Ammon's horn (tissue), 1 donor: ENCODE data around the gene ME3.

Experiments
- DNase-seq: peaks from one replicate; pipeline ENCODE4 v3.0.0-alpha.2; 2016; ENCODE audit warnings: low spot score

The ME3 gene

DNA sequence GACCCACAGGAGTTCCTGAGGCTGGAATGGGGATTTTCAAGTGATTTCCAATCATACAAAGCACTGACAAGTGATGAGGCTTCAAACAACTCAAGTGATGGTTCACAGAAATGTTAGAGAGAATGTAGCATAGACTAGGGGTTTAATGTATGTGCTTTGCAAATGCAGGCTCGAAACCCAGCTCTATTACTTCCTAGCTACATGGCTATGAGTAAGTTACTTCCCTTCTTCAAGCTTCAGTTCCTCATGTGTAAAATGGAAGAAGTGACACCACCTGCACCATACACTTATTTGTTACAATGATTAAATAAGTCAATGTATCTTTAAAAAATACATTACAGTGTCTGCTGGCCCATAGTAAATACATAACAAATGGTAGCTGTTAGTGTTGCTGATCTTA is 158.0 kb downstream of the ME3 start:
- DNase-seq: no peak

DNA sequence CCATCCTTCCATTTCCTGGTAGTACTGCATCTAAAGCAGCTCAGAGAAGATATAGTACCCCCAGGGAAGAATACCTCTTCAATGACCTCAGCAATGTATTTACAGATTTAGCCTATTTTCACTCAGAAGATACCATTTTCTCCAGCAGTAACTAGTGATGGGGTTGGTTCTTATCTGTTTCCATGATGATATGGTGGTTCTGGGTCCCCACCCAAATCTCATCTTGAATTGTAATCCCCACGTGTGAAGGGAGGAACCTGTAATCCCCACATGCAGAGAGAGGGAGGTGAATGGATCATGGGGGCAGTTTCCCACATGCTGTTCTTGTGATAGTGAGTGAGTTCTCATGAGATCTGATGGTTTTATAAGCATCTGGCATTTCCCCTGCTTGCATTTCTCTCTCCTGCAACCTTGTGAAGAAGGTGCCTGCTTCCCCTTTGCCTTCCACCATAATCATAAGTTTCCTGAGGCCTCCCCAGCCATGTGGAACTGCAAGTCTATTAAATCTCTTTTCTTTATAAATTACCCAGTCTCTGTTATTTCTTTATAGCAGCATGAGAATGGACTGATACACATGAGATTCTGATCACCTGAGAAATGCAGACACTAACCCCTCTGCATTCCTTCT is 158.6 kb downstream of the ME3 start:
- no peak for DNase-seq

DNA sequence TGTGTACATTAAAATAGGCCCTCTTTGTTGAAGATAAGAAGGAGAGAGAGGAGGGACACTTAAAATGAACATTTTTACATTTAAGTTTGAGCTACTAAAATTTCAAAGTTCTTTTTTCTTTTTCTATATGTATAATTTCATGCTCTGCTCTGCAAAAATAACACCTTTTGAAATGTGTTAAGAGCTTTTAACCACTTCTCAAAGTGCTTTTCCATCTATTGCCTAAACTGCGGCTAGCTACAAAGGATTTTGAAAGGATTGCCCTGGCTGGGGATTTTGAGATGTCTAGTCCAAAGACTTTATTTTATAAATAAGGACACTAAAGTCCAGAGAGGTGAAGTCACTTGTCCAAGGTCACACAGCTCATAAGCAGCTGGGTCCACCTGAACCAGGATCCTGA is 159.3 kb downstream of the ME3 start:
- no peak for DNase-seq

DNA sequence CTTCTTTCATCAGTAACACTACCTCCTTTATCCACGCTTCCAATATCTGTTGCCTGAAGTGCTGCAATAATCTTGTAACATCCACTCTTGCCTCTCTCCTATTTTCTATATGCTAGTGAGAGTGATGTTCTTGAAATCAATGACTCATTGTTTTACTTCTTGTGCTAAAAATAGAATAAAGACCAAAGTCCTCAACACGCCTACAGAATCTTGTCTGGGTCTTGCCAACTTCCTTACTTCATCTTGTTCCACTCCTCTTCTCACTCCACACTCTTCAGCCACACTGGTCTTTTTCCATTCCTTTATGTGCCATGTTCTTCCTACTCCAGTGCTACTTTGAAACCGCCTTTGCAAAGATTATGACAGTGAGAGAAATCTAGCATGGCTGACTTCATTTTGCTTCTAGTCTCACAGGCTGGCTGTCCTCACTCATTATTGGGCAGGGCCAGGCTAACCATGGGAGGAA is 161.3 kb downstream of the ME3 start:
- DNase-seq: no peak

DNA sequence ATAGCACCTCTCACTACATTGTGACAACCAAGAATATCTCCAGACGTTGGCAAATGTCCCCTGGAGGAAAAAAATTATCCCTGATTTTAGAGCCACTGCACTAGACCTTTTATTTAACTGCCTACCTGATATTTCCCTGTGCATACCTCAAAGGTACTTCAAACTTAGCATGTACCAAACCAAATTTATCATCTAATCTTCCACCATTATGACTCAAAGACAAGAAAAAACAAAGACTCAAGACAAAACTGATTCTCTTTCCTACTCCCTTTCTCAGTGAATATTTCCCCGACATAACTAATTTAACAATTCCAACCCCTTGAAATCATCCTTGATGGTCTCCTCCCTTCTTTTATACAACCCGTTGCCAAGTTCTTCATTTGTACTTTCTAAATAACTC is 161.7 kb downstream of the ME3 start:
- DNase-seq: no peak

DNA sequence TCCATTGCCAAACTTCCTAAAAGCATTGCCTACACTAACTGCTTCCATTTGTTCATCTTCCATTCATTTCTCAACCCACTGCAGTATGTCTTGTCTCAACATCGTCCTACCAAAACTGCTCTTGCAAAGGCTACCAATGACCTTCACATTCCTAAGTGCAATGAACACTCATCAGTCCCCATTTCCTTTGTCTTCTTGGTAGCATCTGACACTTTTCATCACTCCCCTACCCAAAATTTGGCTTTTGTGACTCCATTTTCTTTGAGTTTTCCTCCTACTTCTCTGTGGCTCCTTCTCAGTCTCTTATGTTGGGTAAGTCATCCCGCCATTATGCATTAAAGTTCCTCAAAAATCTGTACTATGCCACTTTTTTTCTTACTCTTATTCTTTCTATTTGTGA is 162.3 kb downstream of the ME3 start:
- no peak for DNase-seq

DNA sequence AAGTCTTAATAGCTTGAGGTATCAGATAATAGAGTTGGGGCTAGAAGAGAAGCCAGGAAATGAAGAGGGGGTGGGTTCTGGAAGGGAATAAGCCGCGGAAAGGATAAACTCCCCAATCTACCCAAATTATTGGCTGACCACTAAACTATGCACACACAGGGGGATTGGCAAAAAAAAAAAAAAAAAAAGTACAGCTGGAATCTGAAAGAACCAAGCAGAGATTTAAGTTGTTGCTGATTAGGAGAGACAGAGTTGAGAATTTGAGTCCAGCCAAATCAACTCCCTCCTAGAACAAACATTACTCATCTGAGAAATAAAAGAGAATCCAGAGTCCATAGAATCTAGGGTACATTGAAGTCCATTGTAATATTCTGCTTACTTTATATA is 162.8 kb downstream of the ME3 start:
- DNase-seq: no peak

DNA sequence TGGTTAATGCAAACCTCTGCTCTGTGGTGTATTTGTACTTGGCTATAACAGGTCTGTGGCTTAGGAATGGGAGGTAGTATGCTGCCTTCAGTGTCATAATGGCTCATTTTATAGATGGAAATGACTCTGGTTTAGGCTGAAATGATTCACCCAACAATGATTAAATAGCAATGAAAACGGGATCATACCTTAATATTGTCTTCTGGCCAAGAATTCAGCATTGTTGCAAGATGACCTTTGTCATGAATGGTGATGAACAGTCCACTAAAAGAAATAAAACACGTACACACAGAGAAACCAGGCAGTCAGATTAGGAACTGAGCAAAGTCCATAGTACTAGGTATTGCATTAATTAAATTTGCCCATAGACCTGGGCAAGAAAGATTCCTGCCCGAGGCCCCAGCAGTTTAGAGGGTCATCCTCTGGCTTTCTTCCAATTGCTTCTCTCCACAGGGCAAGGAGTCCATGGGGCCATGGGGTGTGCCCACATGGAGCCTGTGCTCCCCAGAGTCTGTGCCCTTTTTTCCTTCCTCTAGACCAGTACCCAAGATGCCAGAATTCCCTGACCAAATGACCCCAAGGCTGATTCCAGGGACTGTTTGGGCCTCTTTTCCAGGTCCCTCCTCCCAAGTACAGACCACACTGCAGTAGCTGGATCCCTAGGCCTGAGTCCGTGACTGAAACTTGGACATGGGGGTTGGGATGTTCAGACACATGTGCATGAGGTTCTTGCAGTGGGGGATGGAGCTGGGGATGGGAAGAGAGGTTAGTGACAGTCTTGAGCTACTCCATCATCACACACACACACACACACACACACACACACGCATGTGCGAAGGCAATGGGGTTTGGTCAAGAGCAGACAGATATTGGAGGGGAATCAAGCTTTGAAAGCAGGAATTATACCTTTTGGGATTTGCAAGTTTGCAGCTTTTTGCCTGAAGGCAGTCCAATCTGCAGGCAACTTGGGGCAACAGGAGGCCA is 163.5 kb downstream of the ME3 start:
- DNase-seq: no peak

DNA sequence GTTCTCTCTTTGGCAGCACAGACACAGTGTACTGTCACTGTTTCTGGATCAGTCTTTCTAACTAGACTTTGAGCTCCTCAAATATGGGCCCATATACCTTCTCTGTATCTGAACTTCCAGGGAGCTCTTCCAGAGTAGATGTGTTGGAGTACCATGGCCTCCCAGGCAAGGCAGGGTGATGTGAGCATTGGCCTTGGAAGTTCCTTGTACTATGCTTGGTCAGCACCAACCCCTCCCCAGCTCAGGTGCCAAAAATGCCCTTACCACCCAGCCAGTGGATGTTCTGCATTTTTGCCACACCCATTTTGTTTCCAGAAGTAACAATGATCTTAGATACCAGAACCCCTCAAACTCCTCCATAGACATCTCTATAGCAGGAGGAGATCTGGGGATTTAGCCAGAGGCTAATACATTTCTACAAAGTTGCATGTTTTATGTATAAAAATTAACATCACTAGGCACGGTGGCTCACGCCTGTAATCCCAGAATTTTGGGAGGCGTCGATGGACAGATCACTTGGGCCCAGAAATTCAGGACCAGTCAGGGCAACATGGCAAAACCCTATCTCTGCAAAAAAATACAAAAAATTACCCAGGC is 165.1 kb downstream of the ME3 start:
- no peak for DNase-seq

DNA sequence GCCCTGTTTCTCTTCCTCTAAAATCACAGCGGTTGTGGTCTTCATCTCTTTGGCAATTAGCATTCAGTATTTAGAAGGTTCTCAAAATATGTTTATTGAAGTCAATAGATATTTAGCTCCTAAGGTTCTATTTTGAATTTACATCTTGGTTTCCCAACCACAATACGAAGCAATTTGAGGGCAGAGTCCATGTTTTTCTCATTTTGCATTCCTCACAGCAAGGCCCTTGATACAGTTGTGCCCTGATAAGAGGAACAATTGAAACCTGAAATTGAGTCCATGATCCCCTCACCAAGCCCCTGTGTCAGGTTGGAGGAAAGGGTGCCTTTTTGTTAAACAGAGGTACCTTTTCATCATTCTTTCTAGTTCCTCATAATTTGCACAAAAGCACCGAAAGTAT is 166.2 kb downstream of the ME3 start:
- DNase-seq: no peak

DNA sequence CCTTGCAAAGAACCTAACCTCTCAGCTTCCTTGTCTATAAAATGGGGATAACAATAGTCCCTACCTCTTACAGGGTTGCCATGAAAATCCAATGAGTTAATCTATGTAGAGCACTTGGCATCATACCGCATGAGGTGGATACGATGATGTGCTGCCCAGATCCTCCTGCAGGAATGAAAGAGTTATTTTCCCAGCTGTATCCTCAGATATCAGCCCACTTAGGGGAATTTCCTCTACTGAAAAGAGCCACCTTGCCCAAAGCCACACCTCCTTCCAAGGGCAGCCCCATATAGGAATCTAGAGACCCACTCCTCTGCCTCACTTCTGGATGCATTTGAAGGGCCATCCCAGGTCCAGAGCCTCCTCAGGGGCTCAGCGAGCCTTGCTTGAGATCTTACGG is 169.3 kb downstream of the ME3 start:
- DNase-seq: no peak

DNA sequence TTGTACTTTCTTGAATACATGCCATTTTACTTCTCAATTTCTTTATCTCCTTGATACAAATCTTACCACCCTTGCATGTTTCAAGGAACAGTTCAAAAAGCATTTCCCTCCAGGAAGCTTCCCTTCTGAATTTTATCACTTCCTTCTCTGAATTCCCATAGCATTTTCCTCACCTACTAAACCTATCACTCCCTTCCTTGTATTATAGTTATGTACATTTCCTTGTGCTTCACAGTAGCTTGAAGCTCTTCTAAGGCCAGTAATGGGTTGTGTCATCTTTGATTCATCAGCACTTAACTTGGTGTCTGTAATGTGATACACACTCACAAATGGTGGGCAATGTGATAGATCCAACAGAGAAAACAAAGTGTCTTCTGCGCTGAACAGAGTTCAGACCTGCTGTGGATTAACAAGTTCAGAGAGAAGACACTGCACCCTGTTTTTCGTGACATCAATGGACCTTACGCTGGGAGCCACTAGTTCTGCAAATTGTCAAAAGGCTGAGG is 170.2 kb downstream of the ME3 start:
- DNase-seq: no peak

DNA sequence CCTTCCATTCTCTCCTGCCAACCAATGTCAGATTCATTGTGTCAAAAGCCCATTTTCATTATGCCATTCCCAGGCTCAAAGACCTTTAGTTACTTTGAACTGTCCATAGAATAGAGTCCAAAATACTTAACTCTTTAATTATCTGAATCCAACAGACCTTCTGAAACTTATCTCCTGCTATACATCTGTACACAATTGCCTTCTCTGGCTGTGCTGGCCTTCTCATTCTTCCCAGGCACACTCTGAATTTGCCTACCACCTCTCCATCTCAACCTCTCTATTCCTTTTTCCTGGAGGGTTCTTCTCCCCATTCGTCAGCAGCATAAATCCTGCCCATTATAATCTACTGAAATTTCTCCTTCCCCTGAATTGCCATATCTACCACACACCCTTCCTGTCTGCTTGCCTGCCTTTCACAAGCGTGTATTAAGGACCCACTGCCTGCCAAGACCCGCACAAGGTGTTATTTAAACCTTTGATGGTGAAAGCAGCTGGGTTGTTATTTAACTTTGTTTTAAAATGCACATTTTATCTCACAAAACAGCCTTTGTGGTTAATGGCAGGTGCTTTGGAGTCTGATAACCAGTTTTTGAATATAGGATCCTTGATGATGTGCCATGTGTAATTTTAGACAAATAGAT is 171.8 kb downstream of the ME3 start:
- no peak for DNase-seq

DNA sequence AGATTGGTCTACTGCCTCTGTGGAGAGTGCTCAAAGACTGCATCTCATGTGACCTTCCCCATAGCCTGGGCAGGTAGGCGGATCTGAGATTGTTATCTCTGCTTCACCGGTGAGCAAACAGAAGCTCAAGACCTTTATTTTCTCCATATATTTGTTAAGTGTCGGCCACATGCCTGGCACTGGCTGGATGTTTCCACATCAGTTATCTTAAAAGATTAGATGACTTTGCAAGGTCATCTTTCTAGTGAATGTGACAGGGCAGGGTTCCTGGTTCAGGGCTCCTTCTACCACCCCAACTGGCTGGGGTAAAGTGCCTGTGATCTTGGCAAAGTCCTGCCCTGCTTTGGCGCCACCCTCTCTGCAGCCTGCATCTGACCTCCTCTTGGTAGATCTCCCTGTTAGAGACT is 172.7 kb downstream of the ME3 start:
- DNase-seq: no peak

DNA sequence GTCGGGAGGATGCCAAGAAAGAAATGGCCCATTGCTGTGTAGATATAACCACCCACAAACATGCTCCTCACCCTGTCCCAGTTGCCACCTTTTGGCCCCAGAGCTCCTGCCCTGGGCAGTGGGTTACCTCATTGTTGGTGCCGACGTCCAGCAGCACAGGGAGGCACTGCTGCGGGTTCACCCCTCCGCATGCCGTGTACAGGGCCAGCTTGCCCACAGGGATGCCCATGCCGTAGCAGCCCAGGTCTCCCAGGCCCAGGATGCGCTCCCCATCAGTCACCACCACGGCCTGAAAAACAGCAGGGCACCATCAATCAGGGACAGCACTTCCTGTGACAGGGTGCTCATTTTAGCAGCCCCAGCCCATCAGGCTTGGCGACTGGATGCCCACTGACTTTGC is 174.6 kb downstream of the ME3 start:
- no peak for DNase-seq

DNA sequence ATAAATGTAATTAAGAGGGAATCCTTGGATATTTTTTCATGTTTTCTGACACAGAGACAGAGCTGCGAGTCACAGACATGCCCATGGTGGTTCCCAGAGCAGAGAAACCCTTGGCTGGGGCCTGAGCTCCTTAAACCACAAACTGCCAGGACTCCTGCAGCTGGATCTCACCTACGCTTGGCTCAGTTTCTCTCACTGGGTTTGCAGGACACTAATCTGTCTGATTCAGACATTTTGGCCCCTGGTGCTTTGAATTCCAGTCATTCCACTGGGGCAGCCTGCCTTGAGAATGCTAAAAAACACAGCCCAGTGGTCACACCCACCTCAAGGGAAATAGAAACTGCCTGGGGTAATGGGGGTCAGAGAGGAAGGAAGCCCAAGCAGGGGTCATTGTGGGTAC is 175.1 kb downstream of the ME3 start:
- DNase-seq: no peak

DNA sequence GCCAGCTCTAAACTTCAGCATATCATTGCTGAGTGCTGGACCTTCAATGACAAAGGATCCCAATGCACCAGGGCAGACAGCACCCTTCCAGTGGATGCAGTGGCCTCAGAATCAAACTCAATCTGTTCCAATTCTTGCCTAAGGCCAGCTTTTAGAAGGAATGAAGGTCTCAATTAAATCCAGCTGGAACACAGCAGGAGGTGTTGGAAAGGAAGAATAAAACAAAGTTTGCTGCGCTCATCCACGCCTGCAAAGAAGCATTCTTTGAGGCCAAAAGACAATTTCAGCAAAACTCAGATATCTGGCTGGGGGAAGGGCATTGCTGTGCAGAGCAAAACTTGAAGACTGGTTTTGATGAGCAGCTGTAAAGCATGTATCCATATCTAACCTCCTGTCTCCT is 177.1 kb downstream of the ME3 start:
- no peak for DNase-seq

DNA sequence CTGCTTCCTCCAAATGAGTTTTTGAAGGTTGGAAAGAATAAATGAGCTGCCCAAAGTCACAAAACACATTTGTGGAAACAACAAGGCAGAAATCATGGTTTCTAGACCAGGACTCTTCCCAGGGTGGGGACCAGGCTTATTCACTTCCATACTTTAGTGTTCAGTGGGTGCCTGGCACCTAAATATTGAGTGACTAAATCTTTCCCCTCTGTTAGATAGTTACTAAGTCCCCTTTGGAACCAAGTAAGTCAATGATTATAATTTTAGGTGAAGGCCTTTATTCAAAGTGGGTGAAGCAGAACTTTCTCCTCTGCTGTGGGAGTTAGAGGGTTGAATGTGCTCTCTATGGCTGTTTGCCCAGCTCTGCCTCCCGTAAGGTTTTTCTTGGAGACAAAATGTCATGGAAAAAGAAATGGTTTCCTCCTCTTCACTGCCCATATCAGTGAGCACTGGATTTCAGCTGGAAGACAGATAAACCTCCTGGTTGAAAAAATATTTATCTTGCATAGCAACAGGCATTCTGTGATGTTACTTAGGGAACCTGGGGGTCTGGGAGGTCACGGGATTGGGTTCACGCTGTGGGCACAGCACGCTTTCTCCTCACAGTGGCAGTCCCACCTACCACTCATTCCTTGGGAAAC is 179.9 kb downstream of the ME3 start:
- no peak for DNase-seq

DNA sequence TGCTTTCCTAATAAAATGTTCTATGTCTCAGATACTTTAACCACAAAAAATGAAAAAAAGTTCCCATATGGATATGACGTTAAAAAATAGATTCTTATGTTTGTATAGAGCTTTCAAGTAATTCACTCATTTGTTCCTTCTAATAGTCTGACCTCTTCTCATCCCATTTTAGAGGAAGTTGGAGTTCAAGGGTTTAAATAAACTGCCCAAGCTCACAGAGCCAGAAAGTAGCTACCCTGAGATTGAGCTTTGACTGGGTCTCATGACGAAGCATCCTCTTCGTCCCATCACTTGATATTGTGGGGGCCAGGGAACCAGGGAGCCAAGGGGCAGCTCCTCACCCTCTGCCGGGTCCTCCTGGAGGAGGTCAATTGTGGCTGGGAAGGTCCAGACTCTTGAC is 181.4 kb downstream of the ME3 start:
- DNase-seq: no peak

DNA sequence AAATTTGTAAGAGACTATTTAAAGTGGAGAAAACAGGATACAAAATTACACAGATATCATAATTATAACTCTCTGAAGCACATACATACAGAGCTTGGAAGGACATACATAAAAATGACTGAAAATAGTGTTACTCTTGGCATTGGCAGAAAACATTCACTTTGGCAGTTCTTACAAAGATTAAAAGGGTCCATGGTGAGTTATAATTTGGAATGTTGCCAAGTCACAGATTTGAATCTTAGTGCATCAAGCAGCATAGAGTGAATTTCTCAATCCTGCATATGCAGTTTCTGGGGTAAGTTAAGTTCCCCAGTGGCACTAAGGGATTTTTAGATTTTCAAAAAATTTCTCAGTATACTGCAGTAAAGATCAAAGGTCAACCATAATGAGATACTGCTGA is 181.8 kb downstream of the ME3 start:
- DNase-seq: no peak

DNA sequence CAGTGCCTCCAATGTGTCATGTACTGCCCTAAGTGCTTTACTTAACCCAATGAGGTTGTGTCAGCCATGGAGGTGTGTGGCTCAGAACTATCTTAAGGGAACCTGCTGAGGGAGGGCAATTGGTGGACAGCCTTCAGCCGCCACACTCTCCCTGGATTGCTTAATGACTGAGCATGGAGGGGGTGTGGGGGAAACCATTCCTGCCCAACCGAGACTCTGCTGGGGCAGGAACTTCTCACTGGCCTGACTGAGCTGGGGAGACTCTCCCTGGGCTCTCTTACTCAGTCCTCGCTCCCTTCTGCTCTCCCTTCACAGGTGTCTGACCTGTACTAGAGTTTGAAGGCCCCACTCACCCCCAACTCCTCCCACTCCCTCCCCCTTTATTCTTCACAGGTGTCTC is 183.0 kb downstream of the ME3 start:
- no peak for DNase-seq

DNA sequence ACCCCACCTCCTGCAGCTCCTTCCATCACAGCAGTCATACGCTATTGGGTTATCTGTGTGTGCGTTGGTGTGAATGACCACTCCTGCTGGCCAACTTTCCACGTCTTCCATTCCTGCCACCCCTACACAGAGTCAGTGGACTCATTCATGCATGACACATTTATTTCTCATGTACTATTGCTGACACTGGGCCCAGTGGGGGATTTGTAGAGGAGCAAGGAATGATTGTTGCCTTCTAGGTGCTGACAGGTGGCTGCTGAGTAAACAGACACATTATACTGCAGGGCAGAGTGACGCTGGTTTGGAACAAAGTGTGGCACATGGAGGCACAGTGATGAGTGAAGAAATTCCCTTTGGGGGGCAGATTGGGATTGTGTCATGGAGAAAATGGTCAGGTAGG is 183.9 kb downstream of the ME3 start:
- DNase-seq: no peak
